Thyroid gland (tissue), 4 donors: ENCODE measurements around the gene ALLC.

ENCODE experiments used
- POLR2A ChIP-seq, 2 donors: fragments of 450-650 bp; IDR thresholded peaks; one replicate each; pipeline ENCODE4 v1.6.1; 2017; ENCODE audit warnings: antibody characterized with exemption in 2 of 2, mild to moderate bottlenecking in 2 of 2, moderate library complexity in 1 of 2
- TF ChIP-seq, protein P1 (sequence below), 6 experiments: fragments of 200-600 bp in 3 of 6; fragments of 450-650 bp in 3 of 6; sonication (generic) in 3 of 6; IDR thresholded peaks; one replicate each; pipeline ENCODE4 v1.5.1; 2016 to 2019; ENCODE audit warnings: antibody characterized with exemption in 6 of 6, mild to moderate bottlenecking in 2 of 6, inconsistent platforms in 1 of 6, moderate library complexity in 1 of 6

DNA sequence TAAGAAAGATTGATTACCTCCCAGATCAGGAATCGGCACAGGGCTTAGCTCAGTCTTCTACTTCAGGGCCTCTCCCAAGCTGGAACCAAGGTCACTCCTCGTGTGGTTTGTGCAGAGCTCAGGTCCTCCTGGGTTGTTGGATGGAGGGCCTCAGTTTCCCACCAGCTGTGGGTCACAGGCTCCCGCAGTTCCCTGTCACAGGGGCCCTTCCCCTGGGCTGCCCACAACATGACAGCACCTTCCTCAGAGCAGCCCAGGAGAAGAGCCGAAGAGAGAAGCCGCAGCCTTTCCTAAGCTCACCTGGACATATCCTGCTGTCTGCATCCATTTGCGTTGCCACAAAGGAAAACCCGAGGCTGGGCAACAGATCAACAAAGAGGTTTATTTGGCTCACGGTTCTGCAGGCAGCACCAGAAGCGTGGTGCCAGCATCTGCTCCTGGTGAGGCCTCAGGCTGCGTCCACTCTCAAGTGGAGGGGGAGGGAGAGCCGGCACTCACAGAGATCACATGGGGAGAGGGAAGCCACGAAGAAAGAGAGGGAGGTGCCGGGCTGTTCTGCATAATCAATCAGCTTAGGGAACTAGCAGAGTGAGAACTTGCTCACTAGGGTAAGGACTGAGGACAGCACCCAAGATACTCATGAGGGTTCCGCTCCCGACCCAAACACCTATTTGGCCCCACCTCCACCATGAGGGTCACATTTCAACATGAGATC, 13.0 kb upstream of the ALLC start:
- TF ChIP-seq, protein P1, sequence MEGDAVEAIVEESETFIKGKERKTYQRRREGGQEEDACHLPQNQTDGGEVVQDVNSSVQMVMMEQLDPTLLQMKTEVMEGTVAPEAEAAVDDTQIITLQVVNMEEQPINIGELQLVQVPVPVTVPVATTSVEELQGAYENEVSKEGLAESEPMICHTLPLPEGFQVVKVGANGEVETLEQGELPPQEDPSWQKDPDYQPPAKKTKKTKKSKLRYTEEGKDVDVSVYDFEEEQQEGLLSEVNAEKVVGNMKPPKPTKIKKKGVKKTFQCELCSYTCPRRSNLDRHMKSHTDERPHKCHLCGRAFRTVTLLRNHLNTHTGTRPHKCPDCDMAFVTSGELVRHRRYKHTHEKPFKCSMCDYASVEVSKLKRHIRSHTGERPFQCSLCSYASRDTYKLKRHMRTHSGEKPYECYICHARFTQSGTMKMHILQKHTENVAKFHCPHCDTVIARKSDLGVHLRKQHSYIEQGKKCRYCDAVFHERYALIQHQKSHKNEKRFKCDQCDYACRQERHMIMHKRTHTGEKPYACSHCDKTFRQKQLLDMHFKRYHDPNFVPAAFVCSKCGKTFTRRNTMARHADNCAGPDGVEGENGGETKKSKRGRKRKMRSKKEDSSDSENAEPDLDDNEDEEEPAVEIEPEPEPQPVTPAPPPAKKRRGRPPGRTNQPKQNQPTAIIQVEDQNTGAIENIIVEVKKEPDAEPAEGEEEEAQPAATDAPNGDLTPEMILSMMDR (IDR thresholded peaks at IDR 0.05) = no peak
- TF ChIP-seq POLR2A (IDR thresholded peaks at IDR 0.05) = no peak
